Liver (tissue), 3 donors: ENCODE measurements around the gene RASL10B.

Experiments used
- EGR1 ChIP-seq, 2 donors: IDR thresholded peaks; 2 replicates each; pipeline ENCODE4 v1.6.1; 2016 to 2018; ENCODE audit warnings: antibody characterized with exemption in 2 of 2, low read depth in 2 of 2
- FOXA1 ChIP-seq: IDR thresholded peaks from 2 replicates; pipeline ENCODE4 v1.6.1; 2016; ENCODE audit warnings: antibody characterized with exemption
- GABPA ChIP-seq, 2 donors: IDR thresholded peaks in 1 of 2; conservative IDR thresholded peaks in 1 of 2; 2 replicates each; pipeline ENCODE4 v1.6.1; 2016; ENCODE audit warnings: antibody characterized with exemption in 2 of 2, mild to moderate bottlenecking in 1 of 2, moderate library complexity in 1 of 2
- HNF4A ChIP-seq, 2 donors: conservative IDR thresholded peaks; 2 replicates each; pipeline ENCODE4 v1.6.1; 2016; ENCODE audit warnings: antibody characterized with exemption in 2 of 2, mild to moderate bottlenecking in 2 of 2
- HNF4G ChIP-seq: IDR thresholded peaks from 2 replicates; pipeline ENCODE4 v1.6.1; 2016; ENCODE audit warnings: antibody characterized with exemption
- JUND ChIP-seq, 2 donors: IDR thresholded peaks; 2 replicates each; pipeline ENCODE4 v1.6.1; 2016; ENCODE audit warnings: antibody characterized with exemption in 2 of 2
- RAD21 ChIP-seq, 2 donors: IDR thresholded peaks; 2 replicates each; pipeline ENCODE4 v1.6.1; 2016; ENCODE audit warnings: antibody characterized with exemption in 2 of 2, mild to moderate bottlenecking in 2 of 2
- RXRA ChIP-seq, 2 donors: IDR thresholded peaks; 2 replicates each; pipeline ENCODE4 v1.6.1; 2017 to 2018; ENCODE audit warnings: antibody characterized with exemption in 2 of 2, mild to moderate bottlenecking in 1 of 2
- YY1 ChIP-seq: IDR thresholded peaks from 2 replicates; pipeline ENCODE4 v1.6.1; 2016; ENCODE audit warnings: antibody characterized with exemption, mild to moderate bottlenecking
- TF ChIP-seq, protein P1 (sequence below): fragments of 150-350 bp; IDR thresholded peaks from 2 replicates; pipeline ENCODE4 v1.5.1; 2017; ENCODE audit warnings: improper control_type of control experiment, low read depth, low read length; ENCODE audit not compliant: missing input control
- TF ChIP-seq, protein P2 (sequence below): IDR thresholded peaks from 2 replicates; pipeline ENCODE4 v1.6.1; 2016; ENCODE audit warnings: antibody characterized with exemption
- TF ChIP-seq, protein P3 (sequence below): IDR thresholded peaks from 2 replicates; pipeline ENCODE4 v1.6.1; 2016; ENCODE audit warnings: antibody characterized with exemption
- TF ChIP-seq, protein P4 (sequence below): IDR thresholded peaks from 2 replicates; pipeline ENCODE4 v1.6.1; 2016; ENCODE audit warnings: antibody characterized with exemption
- TF ChIP-seq, protein P5 (sequence below): IDR thresholded peaks from 2 replicates; pipeline ENCODE4 v1.6.1; 2016; ENCODE audit warnings: antibody characterized with exemption, mild to moderate bottlenecking
- donor health status: healthy.
- donor health status: healthy.

DNA sequence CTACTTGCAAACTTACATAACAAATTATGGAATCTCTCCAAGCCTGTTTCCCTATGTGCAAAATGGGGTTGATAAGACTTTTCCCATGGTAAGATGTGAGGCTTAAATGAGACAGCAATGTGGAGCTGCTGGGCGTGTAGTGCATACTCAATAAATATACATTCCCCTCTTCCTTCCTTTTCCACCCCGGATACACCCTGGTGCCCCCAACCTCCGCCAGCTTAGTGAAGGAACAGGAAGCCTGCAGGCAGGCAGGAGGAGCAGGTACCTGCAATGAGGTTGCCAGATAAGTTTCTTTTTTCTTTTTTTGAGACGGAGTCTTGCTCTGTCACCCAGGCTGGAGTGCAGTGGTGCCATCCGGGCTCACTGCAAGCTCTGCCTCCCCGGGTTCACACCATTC lies 44.1 kb downstream of the RASL10B start:
- TF ChIP-seq RXRA (IDR thresholded peaks at IDR 0.05) = no peak
- no peak for TF ChIP-seq HNF4A (conservative IDR thresholded peaks at IDR 0.05)
- TF ChIP-seq, protein P1, sequence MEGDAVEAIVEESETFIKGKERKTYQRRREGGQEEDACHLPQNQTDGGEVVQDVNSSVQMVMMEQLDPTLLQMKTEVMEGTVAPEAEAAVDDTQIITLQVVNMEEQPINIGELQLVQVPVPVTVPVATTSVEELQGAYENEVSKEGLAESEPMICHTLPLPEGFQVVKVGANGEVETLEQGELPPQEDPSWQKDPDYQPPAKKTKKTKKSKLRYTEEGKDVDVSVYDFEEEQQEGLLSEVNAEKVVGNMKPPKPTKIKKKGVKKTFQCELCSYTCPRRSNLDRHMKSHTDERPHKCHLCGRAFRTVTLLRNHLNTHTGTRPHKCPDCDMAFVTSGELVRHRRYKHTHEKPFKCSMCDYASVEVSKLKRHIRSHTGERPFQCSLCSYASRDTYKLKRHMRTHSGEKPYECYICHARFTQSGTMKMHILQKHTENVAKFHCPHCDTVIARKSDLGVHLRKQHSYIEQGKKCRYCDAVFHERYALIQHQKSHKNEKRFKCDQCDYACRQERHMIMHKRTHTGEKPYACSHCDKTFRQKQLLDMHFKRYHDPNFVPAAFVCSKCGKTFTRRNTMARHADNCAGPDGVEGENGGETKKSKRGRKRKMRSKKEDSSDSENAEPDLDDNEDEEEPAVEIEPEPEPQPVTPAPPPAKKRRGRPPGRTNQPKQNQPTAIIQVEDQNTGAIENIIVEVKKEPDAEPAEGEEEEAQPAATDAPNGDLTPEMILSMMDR = no peak
- TF ChIP-seq RAD21 (IDR thresholded peaks at IDR 0.05) = no peak
- TF ChIP-seq, protein P2, sequence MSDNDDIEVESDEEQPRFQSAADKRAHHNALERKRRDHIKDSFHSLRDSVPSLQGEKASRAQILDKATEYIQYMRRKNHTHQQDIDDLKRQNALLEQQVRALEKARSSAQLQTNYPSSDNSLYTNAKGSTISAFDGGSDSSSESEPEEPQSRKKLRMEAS = no peak
- TF ChIP-seq FOXA1 = no peak
- no peak for TF ChIP-seq HNF4G
- no peak for TF ChIP-seq YY1
- no peak for TF ChIP-seq GABPA (IDR thresholded peaks at IDR 0.05 in 1 of 2, conservative IDR thresholded peaks at IDR 0.05 in 1 of 2)
- no peak for TF ChIP-seq EGR1 (IDR thresholded peaks at IDR 0.05; ENCODE audit: low read depth in 2 of 2)
- TF ChIP-seq, protein P3, sequence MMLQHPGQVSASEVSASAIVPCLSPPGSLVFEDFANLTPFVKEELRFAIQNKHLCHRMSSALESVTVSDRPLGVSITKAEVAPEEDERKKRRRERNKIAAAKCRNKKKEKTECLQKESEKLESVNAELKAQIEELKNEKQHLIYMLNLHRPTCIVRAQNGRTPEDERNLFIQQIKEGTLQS = no peak
- TF ChIP-seq, protein P4, sequence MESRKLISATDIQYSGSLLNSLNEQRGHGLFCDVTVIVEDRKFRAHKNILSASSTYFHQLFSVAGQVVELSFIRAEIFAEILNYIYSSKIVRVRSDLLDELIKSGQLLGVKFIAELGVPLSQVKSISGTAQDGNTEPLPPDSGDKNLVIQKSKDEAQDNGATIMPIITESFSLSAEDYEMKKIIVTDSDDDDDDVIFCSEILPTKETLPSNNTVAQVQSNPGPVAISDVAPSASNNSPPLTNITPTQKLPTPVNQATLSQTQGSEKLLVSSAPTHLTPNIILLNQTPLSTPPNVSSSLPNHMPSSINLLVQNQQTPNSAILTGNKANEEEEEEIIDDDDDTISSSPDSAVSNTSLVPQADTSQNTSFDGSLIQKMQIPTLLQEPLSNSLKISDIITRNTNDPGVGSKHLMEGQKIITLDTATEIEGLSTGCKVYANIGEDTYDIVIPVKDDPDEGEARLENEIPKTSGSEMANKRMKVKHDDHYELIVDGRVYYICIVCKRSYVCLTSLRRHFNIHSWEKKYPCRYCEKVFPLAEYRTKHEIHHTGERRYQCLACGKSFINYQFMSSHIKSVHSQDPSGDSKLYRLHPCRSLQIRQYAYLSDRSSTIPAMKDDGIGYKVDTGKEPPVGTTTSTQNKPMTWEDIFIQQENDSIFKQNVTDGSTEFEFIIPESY = no peak
- TF ChIP-seq JUND (IDR thresholded peaks at IDR 0.05) = no peak
- TF ChIP-seq, protein P5, sequence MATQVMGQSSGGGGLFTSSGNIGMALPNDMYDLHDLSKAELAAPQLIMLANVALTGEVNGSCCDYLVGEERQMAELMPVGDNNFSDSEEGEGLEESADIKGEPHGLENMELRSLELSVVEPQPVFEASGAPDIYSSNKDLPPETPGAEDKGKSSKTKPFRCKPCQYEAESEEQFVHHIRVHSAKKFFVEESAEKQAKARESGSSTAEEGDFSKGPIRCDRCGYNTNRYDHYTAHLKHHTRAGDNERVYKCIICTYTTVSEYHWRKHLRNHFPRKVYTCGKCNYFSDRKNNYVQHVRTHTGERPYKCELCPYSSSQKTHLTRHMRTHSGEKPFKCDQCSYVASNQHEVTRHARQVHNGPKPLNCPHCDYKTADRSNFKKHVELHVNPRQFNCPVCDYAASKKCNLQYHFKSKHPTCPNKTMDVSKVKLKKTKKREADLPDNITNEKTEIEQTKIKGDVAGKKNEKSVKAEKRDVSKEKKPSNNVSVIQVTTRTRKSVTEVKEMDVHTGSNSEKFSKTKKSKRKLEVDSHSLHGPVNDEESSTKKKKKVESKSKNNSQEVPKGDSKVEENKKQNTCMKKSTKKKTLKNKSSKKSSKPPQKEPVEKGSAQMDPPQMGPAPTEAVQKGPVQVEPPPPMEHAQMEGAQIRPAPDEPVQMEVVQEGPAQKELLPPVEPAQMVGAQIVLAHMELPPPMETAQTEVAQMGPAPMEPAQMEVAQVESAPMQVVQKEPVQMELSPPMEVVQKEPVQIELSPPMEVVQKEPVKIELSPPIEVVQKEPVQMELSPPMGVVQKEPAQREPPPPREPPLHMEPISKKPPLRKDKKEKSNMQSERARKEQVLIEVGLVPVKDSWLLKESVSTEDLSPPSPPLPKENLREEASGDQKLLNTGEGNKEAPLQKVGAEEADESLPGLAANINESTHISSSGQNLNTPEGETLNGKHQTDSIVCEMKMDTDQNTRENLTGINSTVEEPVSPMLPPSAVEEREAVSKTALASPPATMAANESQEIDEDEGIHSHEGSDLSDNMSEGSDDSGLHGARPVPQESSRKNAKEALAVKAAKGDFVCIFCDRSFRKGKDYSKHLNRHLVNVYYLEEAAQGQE = no peak
